Fibroblast of villous mesenchyme (primary cell): ENCODE data around the gene PTPRA. TPM values are rescaled to one million over a fixed set of nuclear protein-coding genes. Genes with fewer than 3 reads are reported as not detected.
"Not testable (repeated sequence)": the region's sequence is repeated elsewhere in the genome, so short reads cannot be mapped to it uniquely, and the experiment has no call there.

Source experiments
- DNase-seq: peaks from one replicate; pipeline ENCODE4 v3.0.0-alpha.2; 2010; ENCODE audit warnings: low read depth
- H3K4me3 ChIP-seq: 2 replicates; pipeline ENCODE4 v1.5.1; 2011; ENCODE audit warnings: low read depth, mild to moderate bottlenecking, low read length
- total RNA-seq: library from RNA; depleted of rRNA; stranded (reverse); fragments of >200 nt; gene quantifications from 2 replicates; pipeline ENCODE4 v1.2.3, GENCODE V29; 2012
- TF ChIP-seq, protein P1 (sequence below): IDR thresholded peaks from 2 replicates; pipeline ENCODE4 v1.5.1; 2012; ENCODE audit warnings: low read depth, mild to moderate bottlenecking, low read length; ENCODE audit not compliant: insufficient read depth

Gene PTPRA
- total RNA-seq, 1 donor, result 41.5 TPM

DNA sequence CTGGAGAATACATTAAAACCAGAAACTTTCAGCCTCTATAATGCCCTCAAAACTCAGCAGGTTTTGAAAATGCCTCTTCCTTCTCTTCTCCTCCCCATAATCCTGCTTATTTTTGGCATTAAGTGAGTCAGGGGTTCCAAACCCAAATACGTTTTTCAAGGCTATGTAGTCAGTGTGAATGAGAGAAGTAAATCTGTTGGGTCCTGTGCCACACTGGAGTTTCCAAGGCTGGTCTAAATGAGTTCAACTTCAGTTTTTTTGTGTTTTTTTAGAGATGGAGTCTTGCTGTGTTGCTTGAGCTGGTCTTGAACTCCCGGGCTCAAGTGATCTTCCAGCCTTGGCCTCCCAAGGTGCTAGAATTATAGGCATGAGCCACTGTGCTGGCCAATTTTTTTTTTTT is 20.9 kb downstream of the PTPRA start:
- TF ChIP-seq, protein P1, sequence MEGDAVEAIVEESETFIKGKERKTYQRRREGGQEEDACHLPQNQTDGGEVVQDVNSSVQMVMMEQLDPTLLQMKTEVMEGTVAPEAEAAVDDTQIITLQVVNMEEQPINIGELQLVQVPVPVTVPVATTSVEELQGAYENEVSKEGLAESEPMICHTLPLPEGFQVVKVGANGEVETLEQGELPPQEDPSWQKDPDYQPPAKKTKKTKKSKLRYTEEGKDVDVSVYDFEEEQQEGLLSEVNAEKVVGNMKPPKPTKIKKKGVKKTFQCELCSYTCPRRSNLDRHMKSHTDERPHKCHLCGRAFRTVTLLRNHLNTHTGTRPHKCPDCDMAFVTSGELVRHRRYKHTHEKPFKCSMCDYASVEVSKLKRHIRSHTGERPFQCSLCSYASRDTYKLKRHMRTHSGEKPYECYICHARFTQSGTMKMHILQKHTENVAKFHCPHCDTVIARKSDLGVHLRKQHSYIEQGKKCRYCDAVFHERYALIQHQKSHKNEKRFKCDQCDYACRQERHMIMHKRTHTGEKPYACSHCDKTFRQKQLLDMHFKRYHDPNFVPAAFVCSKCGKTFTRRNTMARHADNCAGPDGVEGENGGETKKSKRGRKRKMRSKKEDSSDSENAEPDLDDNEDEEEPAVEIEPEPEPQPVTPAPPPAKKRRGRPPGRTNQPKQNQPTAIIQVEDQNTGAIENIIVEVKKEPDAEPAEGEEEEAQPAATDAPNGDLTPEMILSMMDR, result no peak
- DNase-seq, result no peak

DNA sequence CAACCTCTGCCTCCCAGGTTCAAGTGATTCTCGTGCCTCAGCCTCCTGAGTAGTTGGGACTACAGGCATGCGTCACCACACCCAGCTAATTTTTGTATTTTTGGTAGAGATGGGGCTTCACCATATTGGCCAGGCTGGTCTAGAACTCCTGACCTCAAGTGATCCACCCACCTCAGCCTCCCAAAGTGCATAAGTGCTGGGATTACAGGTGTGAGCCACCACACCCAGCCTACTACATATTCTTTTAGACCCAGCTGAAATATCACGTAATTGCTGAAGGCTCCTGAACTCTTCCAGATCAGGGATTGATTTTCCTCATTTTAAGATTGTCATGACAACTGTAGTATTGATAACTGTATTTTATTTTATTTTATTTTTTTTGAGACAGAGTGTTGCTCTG is 21.9 kb downstream of the PTPRA start:
- not testable (repeated sequence) for H3K4me3 ChIP-seq, DNase-seq

More for the DNA sequence above, 20.9 kb downstream of the PTPRA start:
- H3K4me3 ChIP-seq, result no peak overlapping the region

DNA sequence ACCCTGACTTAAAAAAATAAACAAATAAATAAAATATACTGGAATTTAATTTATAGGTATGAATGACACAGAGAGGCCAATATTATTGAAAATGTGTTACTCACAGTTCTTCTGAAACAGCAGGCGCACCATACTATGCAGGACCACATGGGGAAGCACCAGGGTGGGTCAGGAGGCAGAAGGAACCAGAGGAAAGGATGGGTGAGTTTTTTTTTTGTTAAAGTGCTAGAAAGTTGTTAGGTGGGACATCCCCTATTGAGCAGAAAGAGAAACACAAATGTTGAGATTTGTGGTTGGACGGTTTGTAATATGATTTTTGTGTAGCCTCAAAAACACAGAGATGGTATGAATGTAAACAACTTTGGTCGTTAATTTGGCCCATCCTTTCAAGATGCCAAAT is 26.0 kb downstream of the PTPRA start:
- H3K4me3 ChIP-seq, result no peak overlapping the region
- TF ChIP-seq, protein P1, result no peak
- no peak for DNase-seq

DNA sequence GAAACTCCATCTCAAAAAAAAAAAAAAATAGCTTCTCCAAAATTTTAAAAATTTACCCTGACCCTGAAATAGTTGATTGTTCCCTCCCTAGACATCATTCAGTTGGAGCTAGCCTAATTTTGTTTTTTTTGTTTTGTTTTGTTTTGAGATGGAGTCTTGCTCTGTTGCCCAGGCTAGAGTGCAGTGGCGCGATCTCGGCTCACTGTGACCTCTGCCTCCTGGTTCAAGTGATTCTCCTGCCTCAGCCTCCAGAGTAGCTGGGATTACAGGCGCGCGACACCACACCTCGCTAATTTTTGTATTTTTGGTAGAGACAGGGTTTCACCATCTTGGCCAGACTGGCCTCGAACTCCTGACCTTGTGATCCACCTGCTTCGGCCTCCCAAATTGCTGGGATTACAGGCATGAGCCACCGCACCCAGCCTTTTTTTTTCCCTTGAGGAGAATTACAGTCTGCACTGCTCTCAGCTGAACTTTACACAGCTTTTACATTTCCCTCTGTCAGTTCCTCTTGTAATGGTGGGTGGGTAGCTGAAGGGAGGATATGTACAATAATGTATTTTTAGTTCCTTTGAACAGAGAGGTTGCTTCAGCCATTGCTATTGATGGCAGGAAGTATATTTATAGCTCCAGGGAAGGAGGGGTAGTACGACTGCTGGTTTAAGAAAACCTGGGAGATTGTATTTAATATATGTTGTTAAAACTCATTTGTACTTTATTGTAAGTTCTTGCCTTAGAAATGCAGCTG is 27.7 kb downstream of the PTPRA start:
- no peak overlapping the region for H3K4me3 ChIP-seq
- TF ChIP-seq, protein P1, result no peak

DNA sequence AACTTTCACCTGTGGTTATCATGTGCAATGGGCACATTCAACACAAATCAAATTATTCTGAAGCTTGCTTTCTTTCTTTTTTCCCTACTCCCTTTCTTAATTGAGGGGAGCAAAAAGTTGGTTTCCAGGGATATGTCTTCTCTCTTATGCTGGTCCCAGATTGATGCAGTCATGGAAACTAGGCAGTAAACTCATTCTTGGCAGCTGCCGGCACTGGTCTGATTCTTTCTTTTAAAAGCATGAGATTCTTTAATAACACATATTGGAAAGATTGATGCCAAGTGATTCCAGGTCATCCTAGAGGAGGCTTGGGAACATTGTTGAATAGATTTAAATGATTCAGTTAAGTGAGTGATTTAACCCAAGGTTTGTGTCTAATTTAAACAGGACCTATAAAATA is 29.0 kb downstream of the PTPRA start:
- TF ChIP-seq, protein P1, result no peak
- no peak overlapping the region for H3K4me3 ChIP-seq
- no peak for DNase-seq

More for the DNA sequence above, 27.7 kb downstream of the PTPRA start:
- no peak for DNase-seq

DNA sequence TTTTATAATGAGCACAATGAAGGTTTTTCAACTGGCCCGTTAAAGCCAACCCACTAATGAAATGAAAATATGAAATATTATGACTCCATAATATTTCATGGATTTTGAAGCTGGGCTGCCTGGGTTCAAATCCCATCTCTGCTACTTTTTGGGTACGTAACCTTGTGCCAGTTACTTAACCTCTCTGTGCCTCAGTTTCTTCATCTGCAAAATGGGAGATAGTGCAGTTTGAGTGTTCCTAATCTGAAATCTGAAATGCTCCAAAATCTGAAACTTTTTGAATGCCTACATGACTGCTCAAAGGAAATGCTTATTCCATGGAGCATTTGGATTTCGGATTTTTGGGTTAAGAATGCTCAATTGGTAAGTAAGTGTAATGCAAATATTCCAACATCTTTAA is 29.5 kb downstream of the PTPRA start:
- TF ChIP-seq, protein P1, result no peak

DNA sequence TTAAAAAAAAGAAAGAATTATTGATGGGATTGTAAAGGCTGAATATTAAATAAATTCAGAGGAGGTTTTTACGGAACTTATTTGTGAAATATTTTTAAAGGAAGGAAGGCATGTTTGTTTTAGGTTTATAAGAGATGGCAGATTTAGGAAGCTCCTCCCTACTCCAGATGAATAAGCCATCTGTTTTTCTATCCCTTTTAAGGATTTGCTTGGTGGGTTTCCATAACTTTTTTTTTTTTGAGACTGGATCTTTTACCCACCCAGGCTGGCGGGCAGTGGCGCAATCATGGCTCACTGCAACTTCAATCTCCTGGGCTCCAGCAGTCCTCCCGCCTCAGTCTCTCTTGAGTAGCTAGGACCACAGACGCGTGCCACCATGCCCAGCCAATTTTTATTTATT is 30.4 kb downstream of the PTPRA start:
- TF ChIP-seq, protein P1, result no peak
- DNase-seq, result no peak
- H3K4me3 ChIP-seq, result no peak overlapping the region

More for the DNA sequence above, 29.5 kb downstream of the PTPRA start:
- no peak overlapping the region for H3K4me3 ChIP-seq
- no peak for DNase-seq
